K562 (cell line): Measurements from ENCODE around the gene OR5K1. TPM values are rescaled to one million over a fixed set of nuclear protein-coding genes. Genes with fewer than 3 reads are reported as not detected.

Experiments
- ATAC-seq: fragments of 200-7000 bp; cut with Tn5 transposase; 3 replicates; pipeline ENCODE4 v1.9.1; 2020; ENCODE audit warnings: moderate library complexity
- BruUV-seq: library from RNA; stranded (reverse); fragments of 400-500 nt; replicated peaks from 2 replicates; lab custom pipeline; 2021; lab: Mats Ljungman, UMichigan
- CTCF ChIA-PET: fragments of 300-600 bp; formaldehyde crosslinking; extraction: SDS; loops from one replicate; lab custom pipeline; 2021; ENCODE audit warnings: low intra/inter-chr PET ratio; lab: Yijun Ruan, JAX
- POLR2A ChIA-PET: fragments of 300-600, 350-650 bp; sonication (Branson Sonifier 250); formaldehyde crosslinking; extraction: SDS; loops from one replicate; lab custom pipeline; 2021; ENCODE audit warnings: antibody characterized with exemption, inconsistent platforms; lab: Yijun Ruan, JAX
- DNase-seq, 4 experiments: peaks; one replicate each; pipeline versions ENCODE4 v3.0.0 to v3.0.0-alpha.2; 2011 to 2018; ENCODE audit warnings: low spot score in 3 of 4, mixed read lengths in 3 of 4; ENCODE audit errors: extremely low read depth in 1 of 4
- FAIRE-seq: peaks from 2 replicates; lab custom pipeline; 2011; peaks lifted over from hg19 to GRCh38; lab: Jason Lieb, UNC
- H2AFZ ChIP-seq: 2 replicates; pipeline ENCODE4 v1.6.0; 2011; ENCODE audit warnings: low read depth, low read length, control low read depth, inconsistent platforms
- H3K27ac ChIP-seq: fragments of 200-600 bp; 3 replicates; pipeline ENCODE4 v1.8.0; 2011; ENCODE audit warnings: low read depth, mild to moderate bottlenecking, control low read depth, inconsistent platforms, low read length, moderate library complexity, mixed read lengths; ENCODE audit errors: extremely low read depth
- H3K27me3 ChIP-seq, 2 experiments: fragments of 300-600 bp in 1 of 2; 2 replicates in 1 of 2; 3 replicates in 1 of 2; pipeline versions ENCODE4 v1.6.0 to v1.8.0; 2011; ENCODE audit warnings: inconsistent platforms in 2 of 2, low read length in 2 of 2, mild to moderate bottlenecking in 1 of 2, mixed read lengths in 1 of 2, moderate library complexity in 1 of 2; ENCODE audit not compliant: control insufficient read depth in 2 of 2, insufficient read depth in 2 of 2
- H3K36me3 ChIP-seq: fragments of 300-600 bp; 3 replicates; pipeline ENCODE4 v1.8.0; 2011; ENCODE audit warnings: mild to moderate bottlenecking, low read length, inconsistent platforms; ENCODE audit not compliant: control insufficient read depth, insufficient read depth
- H3K4me1 ChIP-seq, 2 experiments: fragments of 200-600 bp in 1 of 2; replicated peaks in 1 of 2; 2 replicates in 1 of 2; 3 replicates in 1 of 2; pipeline versions ENCODE4 v1.5.1 to v1.8.0; 2011; ENCODE audit warnings: inconsistent platforms in 2 of 2, low read length in 2 of 2, mild to moderate bottlenecking in 1 of 2, mixed read lengths in 1 of 2, moderate library complexity in 1 of 2; ENCODE audit not compliant: control insufficient read depth in 2 of 2, insufficient read depth in 2 of 2
- H3K4me2 ChIP-seq: 2 replicates; pipeline ENCODE4 v1.6.1; 2011; ENCODE audit warnings: low read length, control low read depth, inconsistent platforms, mixed read lengths; ENCODE audit not compliant: insufficient read depth
- H3K4me3 ChIP-seq: fragments of 200-600 bp; sonication (generic), shearing (Covaris generic); 2 replicates; pipeline ENCODE4 v1.5.1; 2016; ENCODE audit warnings: control low read depth, inconsistent platforms
- H3K79me2 ChIP-seq: fragments of 200-600 bp; 3 replicates; pipeline ENCODE4 v1.8.0; 2011; ENCODE audit warnings: low read length, inconsistent platforms; ENCODE audit not compliant: control insufficient read depth, insufficient read depth
- H3K9ac ChIP-seq, 2 experiments: 2 replicates each; pipeline versions ENCODE4 v1.6.0 to v1.6.1; 2011; ENCODE audit warnings: low read depth in 2 of 2, low read length in 2 of 2, control low read depth in 1 of 2, inconsistent platforms in 1 of 2, mild to moderate bottlenecking in 1 of 2, mixed read lengths in 1 of 2; ENCODE audit not compliant: insufficient read depth in 1 of 2
- H3K9me1 ChIP-seq: one replicate; pipeline ENCODE4 v1.6.0; 2011; ENCODE audit warnings: inconsistent platforms, mild to moderate bottlenecking, low read length, moderate library complexity; ENCODE audit not compliant: control insufficient read depth, insufficient read depth
- H3K9me3 ChIP-seq: replicated peaks from 2 replicates; pipeline ENCODE4 v1.5.1; 2011; ENCODE audit warnings: low read depth, low read length, inconsistent platforms; ENCODE audit not compliant: control insufficient read depth, insufficient read depth
- H4K20me1 ChIP-seq: replicated peaks from 2 replicates; pipeline ENCODE4 v1.6.1; 2011; ENCODE audit warnings: low read length, inconsistent platforms, mixed read lengths; ENCODE audit not compliant: control insufficient read depth, insufficient read depth
- CBFA2T3 ChIP-seq: fragments of 450-650 bp; IDR thresholded peaks from 2 replicates; pipeline ENCODE4 v1.6.1; 2017
- FOXA3 ChIP-seq, 2 experiments: fragments of 450-650 bp in 1 of 2; sonication (generic) in 1 of 2; formaldehyde crosslinking; IDR thresholded peaks in 1 of 2; conservative IDR thresholded peaks in 1 of 2; 2 replicates each; pipeline versions ENCODE4 v1.4.0 to v1.8.0; 2020 to 2022; ENCODE audit warnings: mild to moderate bottlenecking in 2 of 2, missing genetic modification reagents in 1 of 2
- GABPB1 ChIP-seq: sonication (generic); formaldehyde crosslinking; IDR thresholded peaks from 2 replicates; pipeline ENCODE4 v1.8.0; 2022; ENCODE audit warnings: mild to moderate bottlenecking, missing genetic modification reagents
- GATA2 ChIP-seq: sonication (generic); formaldehyde crosslinking; IDR thresholded peaks from 2 replicates; pipeline ENCODE4 v1.4.0; 2020; ENCODE audit warnings: mild to moderate bottlenecking, missing genetic modification reagents
- HDAC3 ChIP-seq: fragments of 450-650 bp; IDR thresholded peaks from 2 replicates; pipeline ENCODE4 v1.6.1; 2018; ENCODE audit warnings: borderline replicate concordance, mild to moderate bottlenecking, moderate library complexity; ENCODE audit not compliant: partially characterized antibody
- KLF10 ChIP-seq: fragments of 250-450 bp; sonication (Bioruptor Pico); IDR thresholded peaks from 2 replicates; pipeline ENCODE4 v1.6.1; 2021; ENCODE audit warnings: matching md5 sums
- MAFK ChIP-seq: IDR thresholded peaks from 2 replicates; pipeline ENCODE4 v1.6.1; 2011; ENCODE audit warnings: low read length, improper control_type of control experiment
- NR3C1 ChIP-seq: sonication (generic); formaldehyde crosslinking; IDR thresholded peaks from 2 replicates; pipeline ENCODE4 v1.8.1; 2022; ENCODE audit warnings: missing genetic modification reagents
- SIRT6 ChIP-seq: IDR thresholded peaks from one replicate; pipeline ENCODE4 v1.6.1; 2012; ENCODE audit warnings: low read depth, mild to moderate bottlenecking, control low read depth, inconsistent platforms, low read length, moderate library complexity
- ZNF324 ChIP-seq: fragments of 250-450 bp; sonication (Bioruptor Pico); IDR thresholded peaks from 2 replicates; pipeline ENCODE4 v1.4.0; 2020; ENCODE audit warnings: mild to moderate bottlenecking
- ZNF431 ChIP-seq: sonication (generic); formaldehyde crosslinking; IDR thresholded peaks from 2 replicates; pipeline ENCODE4 v1.8.0; 2022; ENCODE audit warnings: mild to moderate bottlenecking, missing genetic modification reagents
- ZNF584 ChIP-seq: fragments of 200-800 bp; sonication (Bioruptor generic); IDR thresholded peaks from 2 replicates; pipeline ENCODE4 v1.6.1; 2016; ENCODE audit warnings: low read depth, mild to moderate bottlenecking, missing genetic modification characterization, missing compliant biosample characterization
- ZNF644 ChIP-seq: fragments of 200-800 bp; sonication (Bioruptor generic); IDR thresholded peaks from 2 replicates; pipeline ENCODE4 v1.6.1; 2016; ENCODE audit warnings: low read depth, missing genetic modification characterization, missing compliant biosample characterization
- WGBS: fragments of 100-300 bp; shearing (Covaris generic); methylation state at CpG from one replicate; pipeline ENCODE4 v1.1.6; 2016; ENCODE audit warnings: low coverage, mixed read lengths; ENCODE audit not compliant: insufficient coverage; ENCODE audit errors: missing lambda C conversion rate; 5-methylcytosine and 5-hydroxymethylcytosine counted together
- in situ Hi-C: fragments of 300-500 bp; cut with MboI; formaldehyde crosslinking; loops from 4 replicates; pipeline ENCODE4 v1.15.0; 2018; ENCODE audit warnings: inconsistent platforms, mixed read lengths
- intact Hi-C: fragments of 100-400 bp; cut with micrococcal nuclease; formaldehyde crosslinking; loops from 2 replicates; pipeline ENCODE4 v1.14.2; 2022
- polyA plus RNA-seq, 8 experiments: library from polyadenylated mRNA; depleted of rRNA in 4 of 8; stranded (reverse) in 5 of 8; unstranded in 3 of 8; fragments of >200 nt; fragmentation: Nextera tagmentation in 2 of 8; fragmentation: Illumina TruSeq in 1 of 8; extraction: Ambion mirVana in 2 of 8; extraction: Trizol in 1 of 8; gene quantifications; 2 replicates each; pipeline versions ENCODE4 v1.2.1 to v1.2.3, GENCODE V29; 2011 to 2014; ENCODE audit warnings: inconsistent platforms in 1 of 8, missing spikeins in 1 of 8
- total RNA-seq, 7 experiments: library from RNA; depleted of rRNA in 6 of 7; stranded (reverse); fragments of >200 nt in 6 of 7; fragmentation: Illumina TruSeq in 2 of 7; extraction: Trizol in 2 of 7; gene quantifications; 2 replicates each; pipeline versions ENCODE4 v1.2.1 to v1.2.3, GENCODE V29; 2011 to 2021; ENCODE audit warnings: low replicate concordance in 1 of 7
- TF ChIP-seq, protein P1 (sequence below): sonication (generic); formaldehyde crosslinking; IDR thresholded peaks from 2 replicates; pipeline ENCODE4 v1.8.0; 2023; ENCODE audit warnings: mild to moderate bottlenecking, missing genetic modification reagents
- TF ChIP-seq, protein P2 (sequence below), 2 experiments: fragments of 450-650 bp in 1 of 2; IDR thresholded peaks; 2 replicates each; pipeline ENCODE4 v1.6.1; 2011 to 2017; ENCODE audit warnings: low read depth in 2 of 2, antibody characterized with exemption in 1 of 2, borderline replicate concordance in 1 of 2, low read length in 1 of 2, mild to moderate bottlenecking in 1 of 2, mixed read lengths in 1 of 2; ENCODE audit not compliant: control insufficient read depth in 1 of 2

Gene OR5K1
- total and polyA plus RNA-seq, 9 of the 15 experiments (the other 6 are each of a cell fraction or from before 2014, with no cell fraction given) = not detected

DNA sequence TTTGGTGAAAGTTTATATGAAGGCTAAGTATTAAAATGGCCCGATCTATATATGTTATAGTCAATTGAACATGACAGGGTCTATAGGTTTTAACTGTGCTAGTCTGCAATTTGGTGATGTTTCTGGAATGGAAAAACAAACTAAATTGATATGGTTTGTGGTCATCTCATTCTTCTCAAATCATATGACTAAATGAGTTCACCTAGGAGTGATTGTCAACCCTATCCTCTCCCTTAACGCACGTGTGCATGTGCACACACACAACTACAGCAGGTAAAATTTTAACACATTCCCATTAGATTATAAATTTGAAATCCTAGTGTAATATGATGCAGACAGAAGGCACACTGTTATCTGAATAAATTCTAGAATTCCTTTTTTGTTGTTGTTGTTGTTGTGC, 50.7 kb downstream of the OR5K1 start:
- no TSS peak for BruUV-seq
- no peaks in the 10 kb centered on the region for H3K79me2 ChIP-seq
- no peak overlapping the region for H3K4me3 ChIP-seq
- 91% methylated on average over 3 of the region's 3 CpGs for WGBS
- no peaks in the 10 kb centered on the region for H3K9me3 ChIP-seq
- no peak overlapping the region for H3K27ac ChIP-seq
- no peak for FAIRE-seq
- POLR2A ChIA-PET = no interaction called here
- no peaks in the 10 kb centered on the region for H3K9me1 ChIP-seq
- intact Hi-C loops = no loop called here
- no peaks in the 10 kb centered on the region; a peak in 1 of 5 replicates for H3K4me1 ChIP-seq
- in situ Hi-C loops = no loop called here
- peaks cover 28% of the 10 kb centered on the region; the same call in 2 of the 3 replicates for H3K36me3 ChIP-seq
- H3K9ac ChIP-seq = no peak overlapping the region
- CTCF ChIA-PET = no interaction called here
- TF ChIP-seq SIRT6 = no peak
- TF ChIP-seq GABPB1 (CRISPR knock-in tag) = no peak
- no peak for TF ChIP-seq ZNF644 (tag)
- TF ChIP-seq HDAC3 = no peak
- TF ChIP-seq ZNF324 (CRISPR knock-in tag) = no peak
- TF ChIP-seq MAFK = no peak
- no peak for TF ChIP-seq FOXA3 (CRISPR knock-in tag; conservative IDR thresholded peaks at IDR 0.05 in 1 of 2, IDR thresholded peaks at IDR 0.05 in 1 of 2)
- no peak for TF ChIP-seq ZNF584 (CRISPR knock-in tag)
- TF ChIP-seq, protein P1, sequence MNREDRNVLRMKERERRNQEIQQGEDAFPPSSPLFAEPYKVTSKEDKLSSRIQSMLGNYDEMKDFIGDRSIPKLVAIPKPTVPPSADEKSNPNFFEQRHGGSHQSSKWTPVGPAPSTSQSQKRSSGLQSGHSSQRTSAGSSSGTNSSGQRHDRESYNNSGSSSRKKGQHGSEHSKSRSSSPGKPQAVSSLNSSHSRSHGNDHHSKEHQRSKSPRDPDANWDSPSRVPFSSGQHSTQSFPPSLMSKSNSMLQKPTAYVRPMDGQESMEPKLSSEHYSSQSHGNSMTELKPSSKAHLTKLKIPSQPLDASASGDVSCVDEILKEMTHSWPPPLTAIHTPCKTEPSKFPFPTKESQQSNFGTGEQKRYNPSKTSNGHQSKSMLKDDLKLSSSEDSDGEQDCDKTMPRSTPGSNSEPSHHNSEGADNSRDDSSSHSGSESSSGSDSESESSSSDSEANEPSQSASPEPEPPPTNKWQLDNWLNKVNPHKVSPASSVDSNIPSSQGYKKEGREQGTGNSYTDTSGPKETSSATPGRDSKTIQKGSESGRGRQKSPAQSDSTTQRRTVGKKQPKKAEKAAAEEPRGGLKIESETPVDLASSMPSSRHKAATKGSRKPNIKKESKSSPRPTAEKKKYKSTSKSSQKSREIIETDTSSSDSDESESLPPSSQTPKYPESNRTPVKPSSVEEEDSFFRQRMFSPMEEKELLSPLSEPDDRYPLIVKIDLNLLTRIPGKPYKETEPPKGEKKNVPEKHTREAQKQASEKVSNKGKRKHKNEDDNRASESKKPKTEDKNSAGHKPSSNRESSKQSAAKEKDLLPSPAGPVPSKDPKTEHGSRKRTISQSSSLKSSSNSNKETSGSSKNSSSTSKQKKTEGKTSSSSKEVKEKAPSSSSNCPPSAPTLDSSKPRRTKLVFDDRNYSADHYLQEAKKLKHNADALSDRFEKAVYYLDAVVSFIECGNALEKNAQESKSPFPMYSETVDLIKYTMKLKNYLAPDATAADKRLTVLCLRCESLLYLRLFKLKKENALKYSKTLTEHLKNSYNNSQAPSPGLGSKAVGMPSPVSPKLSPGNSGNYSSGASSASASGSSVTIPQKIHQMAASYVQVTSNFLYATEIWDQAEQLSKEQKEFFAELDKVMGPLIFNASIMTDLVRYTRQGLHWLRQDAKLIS (CRISPR knock-in tag) = no peak
- TF ChIP-seq CBFA2T3 = no peak
- no peak for TF ChIP-seq GATA2 (CRISPR knock-in tag)
- TF ChIP-seq, protein P2, sequence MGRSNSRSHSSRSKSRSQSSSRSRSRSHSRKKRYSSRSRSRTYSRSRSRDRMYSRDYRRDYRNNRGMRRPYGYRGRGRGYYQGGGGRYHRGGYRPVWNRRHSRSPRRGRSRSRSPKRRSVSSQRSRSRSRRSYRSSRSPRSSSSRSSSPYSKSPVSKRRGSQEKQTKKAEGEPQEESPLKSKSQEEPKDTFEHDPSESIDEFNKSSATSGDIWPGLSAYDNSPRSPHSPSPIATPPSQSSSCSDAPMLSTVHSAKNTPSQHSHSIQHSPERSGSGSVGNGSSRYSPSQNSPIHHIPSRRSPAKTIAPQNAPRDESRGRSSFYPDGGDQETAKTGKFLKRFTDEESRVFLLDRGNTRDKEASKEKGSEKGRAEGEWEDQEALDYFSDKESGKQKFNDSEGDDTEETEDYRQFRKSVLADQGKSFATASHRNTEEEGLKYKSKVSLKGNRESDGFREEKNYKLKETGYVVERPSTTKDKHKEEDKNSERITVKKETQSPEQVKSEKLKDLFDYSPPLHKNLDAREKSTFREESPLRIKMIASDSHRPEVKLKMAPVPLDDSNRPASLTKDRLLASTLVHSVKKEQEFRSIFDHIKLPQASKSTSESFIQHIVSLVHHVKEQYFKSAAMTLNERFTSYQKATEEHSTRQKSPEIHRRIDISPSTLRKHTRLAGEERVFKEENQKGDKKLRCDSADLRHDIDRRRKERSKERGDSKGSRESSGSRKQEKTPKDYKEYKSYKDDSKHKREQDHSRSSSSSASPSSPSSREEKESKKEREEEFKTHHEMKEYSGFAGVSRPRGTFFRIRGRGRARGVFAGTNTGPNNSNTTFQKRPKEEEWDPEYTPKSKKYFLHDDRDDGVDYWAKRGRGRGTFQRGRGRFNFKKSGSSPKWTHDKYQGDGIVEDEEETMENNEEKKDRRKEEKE (IDR thresholded peaks at IDR 0.05; ENCODE audit: borderline replicate concordance in 1 of 2, control insufficient read depth in 1 of 2, low read depth in 2 of 2, low read length in 1 of 2) = no peak
- no peak for TF ChIP-seq NR3C1
- no peak for TF ChIP-seq KLF10 (CRISPR knock-in tag)
- TF ChIP-seq ZNF431 (CRISPR knock-in tag) = no peak
- no peaks in the 10 kb centered on the region for H3K27me3 ChIP-seq
- no peak overlapping the region for H3K4me2 ChIP-seq
- H2AFZ ChIP-seq = no peak overlapping the region
- no peaks in the 10 kb centered on the region for H4K20me1 ChIP-seq
- no peak for DNase-seq
- ATAC-seq = no peak
